ENCODE measurements around the gene CNTN2. TPM values are rescaled to one million over a fixed set of nuclear protein-coding genes. Genes with fewer than 3 reads are reported as not detected.

CNTN2 gene
- total RNA-seq, 1 experiment from 2014 or later, result 1.2 TPM

DNA sequence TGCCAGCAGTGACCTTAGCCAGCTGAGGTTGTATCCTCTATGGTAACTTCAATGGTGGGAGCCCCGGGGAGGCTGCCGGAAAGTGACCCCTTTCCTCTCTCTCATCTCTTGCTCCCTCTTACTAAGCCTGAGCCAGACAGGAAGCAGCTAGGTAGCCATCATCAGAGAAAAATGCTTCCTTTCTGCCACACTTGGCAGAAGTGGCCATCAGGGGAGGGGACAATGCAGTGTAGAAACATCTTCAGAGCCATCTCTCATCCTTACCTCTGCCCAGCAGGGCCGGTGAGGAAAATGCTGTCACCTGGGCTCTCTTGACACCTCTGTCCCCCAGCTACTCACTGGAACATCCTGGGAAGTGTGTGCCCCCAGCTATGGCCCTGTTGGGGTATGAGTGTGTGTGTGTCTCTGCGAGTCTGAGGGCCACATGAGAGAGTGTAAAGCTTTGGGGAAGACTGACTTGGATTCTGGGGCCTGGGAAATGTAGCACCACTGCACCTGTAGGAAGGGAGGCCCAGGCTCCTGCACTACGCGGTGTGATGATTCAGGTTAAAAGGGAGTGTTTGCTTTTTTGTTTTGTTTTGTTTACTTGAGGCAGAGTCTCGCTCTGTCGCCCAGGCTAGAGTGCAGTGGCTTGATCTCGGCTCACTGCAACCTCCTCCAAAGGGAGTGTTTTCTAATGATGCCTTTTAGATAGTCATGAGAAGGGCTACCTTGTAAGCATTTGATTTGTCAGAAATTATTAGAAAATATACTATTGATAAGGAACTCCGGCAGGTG lies 48.7 kb upstream of the CNTN2 start:
- peaks cover 35% of the 10 kb centered on the region for H3K4me1 Mint-ChIP-seq
- ATAC-seq (no peak), DNase-seq (ENCODE audit: low spot score) (no peak)
- peaks cover 5% of the 10 kb centered on the region; the same call in 1 of the 2 replicates for H3K36me3 Mint-ChIP-seq
- H3K27ac Mint-ChIP-seq, result 0 out of 2 replicates have a peak overlapping the region, but pooled peaks have one; percentile 48
- TF ChIP-seq, protein P1, sequence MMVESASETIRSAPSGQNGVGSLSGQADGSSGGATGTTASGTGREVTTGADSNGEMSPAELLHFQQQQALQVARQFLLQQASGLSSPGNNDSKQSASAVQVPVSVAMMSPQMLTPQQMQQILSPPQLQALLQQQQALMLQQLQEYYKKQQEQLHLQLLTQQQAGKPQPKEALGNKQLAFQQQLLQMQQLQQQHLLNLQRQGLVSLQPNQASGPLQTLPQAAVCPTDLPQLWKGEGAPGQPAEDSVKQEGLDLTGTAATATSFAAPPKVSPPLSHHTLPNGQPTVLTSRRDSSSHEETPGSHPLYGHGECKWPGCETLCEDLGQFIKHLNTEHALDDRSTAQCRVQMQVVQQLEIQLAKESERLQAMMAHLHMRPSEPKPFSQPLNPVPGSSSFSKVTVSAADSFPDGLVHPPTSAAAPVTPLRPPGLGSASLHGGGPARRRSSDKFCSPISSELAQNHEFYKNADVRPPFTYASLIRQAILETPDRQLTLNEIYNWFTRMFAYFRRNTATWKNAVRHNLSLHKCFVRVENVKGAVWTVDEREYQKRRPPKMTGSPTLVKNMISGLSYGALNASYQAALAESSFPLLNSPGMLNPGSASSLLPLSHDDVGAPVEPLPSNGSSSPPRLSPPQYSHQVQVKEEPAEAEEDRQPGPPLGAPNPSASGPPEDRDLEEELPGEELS (CRISPR knock-in tag; IDR thresholded peaks at IDR 0.05), result no peak
- TF ChIP-seq NFE2L1 (CRISPR knock-in tag; IDR thresholded peaks at IDR 0.05), result no peak
- no peak for TF ChIP-seq SP1 (CRISPR knock-in tag; conservative IDR thresholded peaks at IDR 0.05)
- TF ChIP-seq, protein P2, sequence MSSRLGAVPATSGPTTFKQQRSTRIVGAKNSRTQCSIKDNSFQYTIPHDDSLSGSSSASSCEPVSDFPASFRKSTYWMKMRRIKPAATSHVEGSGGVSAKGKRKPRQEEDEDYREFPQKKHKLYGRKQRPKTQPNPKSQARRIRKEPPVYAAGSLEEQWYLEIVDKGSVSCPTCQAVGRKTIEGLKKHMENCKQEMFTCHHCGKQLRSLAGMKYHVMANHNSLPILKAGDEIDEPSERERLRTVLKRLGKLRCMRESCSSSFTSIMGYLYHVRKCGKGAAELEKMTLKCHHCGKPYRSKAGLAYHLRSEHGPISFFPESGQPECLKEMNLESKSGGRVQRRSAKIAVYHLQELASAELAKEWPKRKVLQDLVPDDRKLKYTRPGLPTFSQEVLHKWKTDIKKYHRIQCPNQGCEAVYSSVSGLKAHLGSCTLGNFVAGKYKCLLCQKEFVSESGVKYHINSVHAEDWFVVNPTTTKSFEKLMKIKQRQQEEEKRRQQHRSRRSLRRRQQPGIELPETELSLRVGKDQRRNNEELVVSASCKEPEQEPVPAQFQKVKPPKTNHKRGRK (CRISPR knock-in tag; IDR thresholded peaks at IDR 0.05; ENCODE audit: borderline replicate concordance), result no peak
- TF ChIP-seq, protein P3, sequence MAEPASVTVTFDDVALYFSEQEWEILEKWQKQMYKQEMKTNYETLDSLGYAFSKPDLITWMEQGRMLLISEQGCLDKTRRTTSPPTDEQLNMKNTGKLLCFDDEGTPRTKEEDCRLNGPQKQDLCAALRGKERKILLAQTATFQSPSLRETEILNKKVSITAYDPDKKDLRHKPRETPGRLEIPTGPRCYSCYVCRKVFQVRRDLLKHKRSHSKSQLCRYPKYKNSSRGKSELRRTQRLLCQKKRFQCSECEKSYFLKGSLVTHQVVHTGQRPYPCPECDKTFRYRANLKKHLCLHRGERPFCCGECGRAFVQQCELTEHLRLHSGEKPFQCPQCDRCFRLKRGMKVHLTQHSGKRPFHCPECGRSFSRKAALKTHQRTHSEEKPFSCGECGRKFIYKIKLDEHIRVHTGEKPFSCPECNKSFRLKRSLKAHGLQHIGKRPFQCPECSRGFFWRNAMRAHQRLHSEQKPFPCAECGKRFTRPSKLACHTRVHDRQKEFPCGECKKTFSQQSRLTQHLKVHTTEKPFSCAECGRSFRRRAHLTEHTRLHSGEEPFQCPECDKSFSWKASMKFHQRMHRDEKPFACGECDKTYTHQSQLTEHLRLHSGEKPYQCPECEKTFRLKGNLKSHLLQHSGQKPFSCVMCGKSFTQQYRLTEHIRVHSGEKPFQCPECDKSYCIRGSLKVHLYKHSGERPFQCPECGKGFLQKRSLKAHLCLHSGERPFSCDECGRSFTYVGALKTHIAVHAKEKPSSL (CRISPR knock-in tag; conservative IDR thresholded peaks at IDR 0.05), result no peak
- TF ChIP-seq, protein P4, sequence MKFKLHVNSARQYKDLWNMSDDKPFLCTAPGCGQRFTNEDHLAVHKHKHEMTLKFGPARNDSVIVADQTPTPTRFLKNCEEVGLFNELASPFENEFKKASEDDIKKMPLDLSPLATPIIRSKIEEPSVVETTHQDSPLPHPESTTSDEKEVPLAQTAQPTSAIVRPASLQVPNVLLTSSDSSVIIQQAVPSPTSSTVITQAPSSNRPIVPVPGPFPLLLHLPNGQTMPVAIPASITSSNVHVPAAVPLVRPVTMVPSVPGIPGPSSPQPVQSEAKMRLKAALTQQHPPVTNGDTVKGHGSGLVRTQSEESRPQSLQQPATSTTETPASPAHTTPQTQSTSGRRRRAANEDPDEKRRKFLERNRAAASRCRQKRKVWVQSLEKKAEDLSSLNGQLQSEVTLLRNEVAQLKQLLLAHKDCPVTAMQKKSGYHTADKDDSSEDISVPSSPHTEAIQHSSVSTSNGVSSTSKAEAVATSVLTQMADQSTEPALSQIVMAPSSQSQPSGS (CRISPR knock-in tag; IDR thresholded peaks at IDR 0.05; ENCODE audit: borderline replicate concordance, low read depth), result no peak
- TF ChIP-seq ZNF138 (CRISPR knock-in tag; conservative IDR thresholded peaks at IDR 0.05), result no peak
- no peak for TF ChIP-seq NR2C2 (CRISPR knock-in tag; IDR thresholded peaks at IDR 0.05)
- TF ChIP-seq ESRRA (CRISPR knock-in tag; IDR thresholded peaks at IDR 0.05; ENCODE audit: borderline replicate concordance), result no peak
- ChIA-PET CTCF (interaction anchor here (2.2 to 18.7 kb wide), 2 partner anchors 8 to 68 kb away, joined by 9 to 648 read pairs; no protein-coding TSS in a partner anchor), POLR2A (no interaction called here)
- peaks cover 23% of the 10 kb centered on the region for H3K27me3 Mint-ChIP-seq (ENCODE audit: low read depth)
- H3K9me3 Mint-ChIP-seq, result no peaks in the 10 kb centered on the region
- no peak overlapping the region for H3K4me3 Mint-ChIP-seq

DNA sequence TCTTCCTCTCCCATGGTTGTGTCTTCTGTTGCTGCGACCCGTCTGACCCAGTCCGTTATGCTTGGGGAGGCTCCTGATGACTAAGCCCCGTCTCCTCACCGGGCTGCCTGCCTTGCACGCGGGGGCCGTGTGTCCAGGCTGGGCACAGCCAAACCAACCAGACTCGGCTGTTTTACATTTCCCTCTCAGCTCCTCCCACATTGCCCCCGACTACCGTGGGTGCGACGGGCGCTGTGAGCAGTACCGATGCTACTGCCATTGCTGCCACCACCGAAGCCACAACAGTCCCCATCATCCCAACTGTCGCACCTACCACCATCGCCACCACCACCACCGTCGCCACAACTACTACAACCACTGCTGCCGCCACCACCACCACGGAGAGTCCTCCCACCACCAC lies 46.0 kb upstream of the CNTN2 start:
- DNase-seq (ENCODE audit: low spot score), result no peak
- no peak overlapping the region for H3K4me3 Mint-ChIP-seq
- peaks cover 10% of the 10 kb centered on the region for H3K4me1 Mint-ChIP-seq
- H3K9me3 Mint-ChIP-seq, result no peaks in the 10 kb centered on the region
- CTCF ChIA-PET, result interaction anchor here (1.0 to 18.7 kb wide), 4 partner anchors 8 to 259 kb away, joined by 3 to 648 read pairs (median 12); no protein-coding TSS in a partner anchor
- peaks cover 35% of the 10 kb centered on the region for H3K27me3 Mint-ChIP-seq (ENCODE audit: low read depth)
- POLR2A ChIA-PET, result no interaction called here
- H3K27ac Mint-ChIP-seq, result no peak overlapping the region
- H3K36me3 Mint-ChIP-seq, result peaks cover 5% of the 10 kb centered on the region; the same call in 1 of the 2 replicates
- no peak for ATAC-seq
- TF ChIP-seq ZNF416 (CRISPR knock-in tag; IDR thresholded peaks at IDR 0.05) (no peak), SOX15 (CRISPR knock-in tag; IDR thresholded peaks at IDR 0.05) (no peak), ZNF263 (CRISPR knock-in tag; IDR thresholded peaks at IDR 0.05; ENCODE audit: low read depth) (no peak), JAZF1 (CRISPR knock-in tag; IDR thresholded peaks at IDR 0.05) (no peak), ZSCAN18 (CRISPR knock-in tag; IDR thresholded peaks at IDR 0.05) (no peak), GABPB1 (CRISPR knock-in tag; IDR thresholded peaks at IDR 0.05) (no peak), ELF4 (CRISPR knock-in tag; IDR thresholded peaks at IDR 0.05; ENCODE audit: low read depth) (no peak)
- TF ChIP-seq, protein P5, sequence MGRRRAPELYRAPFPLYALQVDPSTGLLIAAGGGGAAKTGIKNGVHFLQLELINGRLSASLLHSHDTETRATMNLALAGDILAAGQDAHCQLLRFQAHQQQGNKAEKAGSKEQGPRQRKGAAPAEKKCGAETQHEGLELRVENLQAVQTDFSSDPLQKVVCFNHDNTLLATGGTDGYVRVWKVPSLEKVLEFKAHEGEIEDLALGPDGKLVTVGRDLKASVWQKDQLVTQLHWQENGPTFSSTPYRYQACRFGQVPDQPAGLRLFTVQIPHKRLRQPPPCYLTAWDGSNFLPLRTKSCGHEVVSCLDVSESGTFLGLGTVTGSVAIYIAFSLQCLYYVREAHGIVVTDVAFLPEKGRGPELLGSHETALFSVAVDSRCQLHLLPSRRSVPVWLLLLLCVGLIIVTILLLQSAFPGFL (CRISPR knock-in tag; IDR thresholded peaks at IDR 0.05; ENCODE audit: borderline replicate concordance), result no peak
- TF ChIP-seq, protein P6, sequence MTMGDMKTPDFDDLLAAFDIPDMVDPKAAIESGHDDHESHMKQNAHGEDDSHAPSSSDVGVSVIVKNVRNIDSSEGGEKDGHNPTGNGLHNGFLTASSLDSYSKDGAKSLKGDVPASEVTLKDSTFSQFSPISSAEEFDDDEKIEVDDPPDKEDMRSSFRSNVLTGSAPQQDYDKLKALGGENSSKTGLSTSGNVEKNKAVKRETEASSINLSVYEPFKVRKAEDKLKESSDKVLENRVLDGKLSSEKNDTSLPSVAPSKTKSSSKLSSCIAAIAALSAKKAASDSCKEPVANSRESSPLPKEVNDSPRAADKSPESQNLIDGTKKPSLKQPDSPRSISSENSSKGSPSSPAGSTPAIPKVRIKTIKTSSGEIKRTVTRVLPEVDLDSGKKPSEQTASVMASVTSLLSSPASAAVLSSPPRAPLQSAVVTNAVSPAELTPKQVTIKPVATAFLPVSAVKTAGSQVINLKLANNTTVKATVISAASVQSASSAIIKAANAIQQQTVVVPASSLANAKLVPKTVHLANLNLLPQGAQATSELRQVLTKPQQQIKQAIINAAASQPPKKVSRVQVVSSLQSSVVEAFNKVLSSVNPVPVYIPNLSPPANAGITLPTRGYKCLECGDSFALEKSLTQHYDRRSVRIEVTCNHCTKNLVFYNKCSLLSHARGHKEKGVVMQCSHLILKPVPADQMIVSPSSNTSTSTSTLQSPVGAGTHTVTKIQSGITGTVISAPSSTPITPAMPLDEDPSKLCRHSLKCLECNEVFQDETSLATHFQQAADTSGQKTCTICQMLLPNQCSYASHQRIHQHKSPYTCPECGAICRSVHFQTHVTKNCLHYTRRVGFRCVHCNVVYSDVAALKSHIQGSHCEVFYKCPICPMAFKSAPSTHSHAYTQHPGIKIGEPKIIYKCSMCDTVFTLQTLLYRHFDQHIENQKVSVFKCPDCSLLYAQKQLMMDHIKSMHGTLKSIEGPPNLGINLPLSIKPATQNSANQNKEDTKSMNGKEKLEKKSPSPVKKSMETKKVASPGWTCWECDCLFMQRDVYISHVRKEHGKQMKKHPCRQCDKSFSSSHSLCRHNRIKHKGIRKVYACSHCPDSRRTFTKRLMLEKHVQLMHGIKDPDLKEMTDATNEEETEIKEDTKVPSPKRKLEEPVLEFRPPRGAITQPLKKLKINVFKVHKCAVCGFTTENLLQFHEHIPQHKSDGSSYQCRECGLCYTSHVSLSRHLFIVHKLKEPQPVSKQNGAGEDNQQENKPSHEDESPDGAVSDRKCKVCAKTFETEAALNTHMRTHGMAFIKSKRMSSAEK (CRISPR knock-in tag; IDR thresholded peaks at IDR 0.05; ENCODE audit: borderline replicate concordance), result no peak
- TF ChIP-seq, protein P7, sequence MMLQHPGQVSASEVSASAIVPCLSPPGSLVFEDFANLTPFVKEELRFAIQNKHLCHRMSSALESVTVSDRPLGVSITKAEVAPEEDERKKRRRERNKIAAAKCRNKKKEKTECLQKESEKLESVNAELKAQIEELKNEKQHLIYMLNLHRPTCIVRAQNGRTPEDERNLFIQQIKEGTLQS (CRISPR knock-in tag; conservative IDR thresholded peaks at IDR 0.05), result no peak
